Measurements from ENCODE around the gene RPS10. TPM values are rescaled to one million over a fixed set of nuclear protein-coding genes. Genes with fewer than 3 reads are reported as not detected.
"Not testable (repeated sequence)": the region's sequence is repeated elsewhere in the genome, so short reads cannot be mapped to it uniquely, and the experiment has no call there.

Gene RPS10
- total RNA-seq, 1 donor from 2014 or later, result 1,026 TPM

DNA sequence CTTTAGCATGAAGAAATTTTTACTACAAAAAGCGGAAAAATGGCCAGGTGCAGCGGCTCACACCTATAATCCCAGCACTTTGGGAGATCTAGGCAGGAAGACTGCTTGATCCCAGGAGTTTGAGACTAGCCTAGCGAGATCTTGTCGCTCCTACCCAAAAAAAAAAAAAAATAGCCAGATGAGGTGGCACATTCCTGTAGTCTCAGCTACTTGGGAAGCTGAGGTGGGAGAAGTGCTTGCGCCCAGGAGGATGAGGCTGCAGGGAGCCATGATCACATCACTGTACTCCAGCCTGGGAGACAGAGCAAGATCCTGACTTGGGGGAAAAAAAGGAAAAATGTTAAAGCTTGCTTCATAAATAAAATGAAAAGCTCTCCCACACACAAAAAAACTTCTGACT is 47.9 kb downstream of the RPS10 start:
- Mint-ChIP-seq H3K27ac (ENCODE audit: unreplicated experiment) (peak overlapping the region; percentile 32), H3K4me3 (ENCODE audit: unreplicated experiment) (no peak overlapping the region), H3K9me3 (ENCODE audit: unreplicated experiment) (no peaks in the 10 kb centered on the region), H3K27me3 (ENCODE audit: unreplicated experiment) (no peaks in the 10 kb centered on the region), H3K36me3 (ENCODE audit: unreplicated experiment) (no peaks in the 10 kb centered on the region), H3K4me1 (ENCODE audit: unreplicated experiment) (peaks cover 14% of the 10 kb centered on the region)
- DNase-seq (ENCODE audit: extremely low spot score, unreplicated experiment), result no peak
- TF ChIP-seq, protein P1, sequence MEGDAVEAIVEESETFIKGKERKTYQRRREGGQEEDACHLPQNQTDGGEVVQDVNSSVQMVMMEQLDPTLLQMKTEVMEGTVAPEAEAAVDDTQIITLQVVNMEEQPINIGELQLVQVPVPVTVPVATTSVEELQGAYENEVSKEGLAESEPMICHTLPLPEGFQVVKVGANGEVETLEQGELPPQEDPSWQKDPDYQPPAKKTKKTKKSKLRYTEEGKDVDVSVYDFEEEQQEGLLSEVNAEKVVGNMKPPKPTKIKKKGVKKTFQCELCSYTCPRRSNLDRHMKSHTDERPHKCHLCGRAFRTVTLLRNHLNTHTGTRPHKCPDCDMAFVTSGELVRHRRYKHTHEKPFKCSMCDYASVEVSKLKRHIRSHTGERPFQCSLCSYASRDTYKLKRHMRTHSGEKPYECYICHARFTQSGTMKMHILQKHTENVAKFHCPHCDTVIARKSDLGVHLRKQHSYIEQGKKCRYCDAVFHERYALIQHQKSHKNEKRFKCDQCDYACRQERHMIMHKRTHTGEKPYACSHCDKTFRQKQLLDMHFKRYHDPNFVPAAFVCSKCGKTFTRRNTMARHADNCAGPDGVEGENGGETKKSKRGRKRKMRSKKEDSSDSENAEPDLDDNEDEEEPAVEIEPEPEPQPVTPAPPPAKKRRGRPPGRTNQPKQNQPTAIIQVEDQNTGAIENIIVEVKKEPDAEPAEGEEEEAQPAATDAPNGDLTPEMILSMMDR (IDR thresholded peaks at IDR 0.05), result no peak

DNA sequence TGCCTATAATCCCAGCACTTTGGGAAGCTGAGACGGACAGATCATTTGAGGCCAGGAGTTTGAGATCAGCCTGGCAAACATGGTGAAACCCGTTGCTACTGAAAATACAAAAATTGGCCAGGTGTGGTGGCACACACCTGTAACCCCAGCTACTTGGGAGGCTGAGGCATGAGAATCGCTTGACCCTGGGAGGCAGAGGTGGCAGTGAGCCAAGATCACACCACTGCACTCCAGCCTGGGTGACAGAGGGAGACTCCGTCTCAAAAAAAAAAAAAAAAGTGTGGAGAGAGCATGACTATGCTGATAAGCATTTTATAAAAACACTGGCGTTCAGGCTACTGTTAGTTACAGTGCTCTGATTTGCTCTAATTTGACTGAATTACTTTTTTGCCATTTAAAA is 48.3 kb downstream of the RPS10 start:
- not testable (repeated sequence) for H3K27ac Mint-ChIP-seq (ENCODE audit: unreplicated experiment); DNase-seq (ENCODE audit: extremely low spot score, unreplicated experiment); H3K4me3 Mint-ChIP-seq (ENCODE audit: unreplicated experiment); H3K27me3 Mint-ChIP-seq (ENCODE audit: unreplicated experiment); H3K36me3 Mint-ChIP-seq (ENCODE audit: unreplicated experiment); H3K9me3 Mint-ChIP-seq (ENCODE audit: unreplicated experiment)
- H3K4me1 Mint-ChIP-seq (ENCODE audit: unreplicated experiment), result peaks cover 14% of the 10 kb centered on the region

DNA sequence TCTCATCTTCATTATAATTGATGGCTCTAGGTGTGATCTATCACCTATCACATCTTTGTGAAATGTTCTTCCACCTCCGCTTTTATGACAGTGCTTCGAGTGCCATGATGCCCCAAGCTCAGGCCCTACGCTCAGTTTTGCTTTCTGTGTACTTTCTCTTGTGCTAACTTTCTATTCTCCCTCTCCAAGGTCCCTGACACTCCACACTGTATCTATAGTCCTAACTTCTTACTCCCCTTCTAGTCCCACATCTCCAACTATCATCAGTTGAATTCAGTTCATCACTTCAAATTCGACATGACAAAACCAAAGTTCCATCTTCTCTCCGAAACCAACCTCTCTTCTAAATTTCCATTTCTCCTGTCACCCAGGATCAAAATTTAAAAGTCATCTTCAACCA is 50.0 kb downstream of the RPS10 start:
- Mint-ChIP-seq H3K9me3 (ENCODE audit: unreplicated experiment) (no peaks in the 10 kb centered on the region), H3K4me3 (ENCODE audit: unreplicated experiment) (no peak overlapping the region), H3K36me3 (ENCODE audit: unreplicated experiment) (no peaks in the 10 kb centered on the region), H3K27me3 (ENCODE audit: unreplicated experiment) (no peaks in the 10 kb centered on the region), H3K27ac (ENCODE audit: unreplicated experiment) (no peak overlapping the region), H3K4me1 (ENCODE audit: unreplicated experiment) (peaks cover 14% of the 10 kb centered on the region)
- TF ChIP-seq, protein P1 (IDR thresholded peaks at IDR 0.05), result no peak
- no peak for DNase-seq (ENCODE audit: extremely low spot score, unreplicated experiment)

DNA sequence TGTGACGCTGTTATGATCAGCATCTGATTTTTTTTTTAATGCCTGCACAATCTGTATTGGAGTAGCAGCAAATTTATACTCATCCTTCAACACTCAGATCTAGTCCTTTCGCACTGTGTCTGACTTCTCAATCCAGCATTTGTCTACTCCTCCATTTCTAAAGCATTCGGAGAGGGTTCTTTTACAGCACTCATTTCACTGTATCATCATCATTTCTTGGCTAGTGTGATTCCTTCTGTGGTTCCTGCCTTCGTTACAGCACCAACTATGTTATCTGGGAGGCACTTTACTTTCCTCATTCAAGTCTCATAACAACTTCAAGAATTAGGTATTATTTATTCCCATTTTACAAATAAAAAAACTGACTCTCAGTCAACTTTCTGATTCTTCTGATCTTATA is 51.4 kb downstream of the RPS10 start:
- H3K4me1 Mint-ChIP-seq (ENCODE audit: unreplicated experiment), result peaks cover 21% of the 10 kb centered on the region
- H3K27ac Mint-ChIP-seq (ENCODE audit: unreplicated experiment), result no peak overlapping the region
- TF ChIP-seq, protein P1 (IDR thresholded peaks at IDR 0.05), result no peak
- DNase-seq (ENCODE audit: extremely low spot score, unreplicated experiment), result no peak
- H3K27me3 Mint-ChIP-seq (ENCODE audit: unreplicated experiment), result no peaks in the 10 kb centered on the region
- no peaks in the 10 kb centered on the region for H3K9me3 Mint-ChIP-seq (ENCODE audit: unreplicated experiment)
- H3K4me3 Mint-ChIP-seq (ENCODE audit: unreplicated experiment), result no peak overlapping the region
- no peaks in the 10 kb centered on the region for H3K36me3 Mint-ChIP-seq (ENCODE audit: unreplicated experiment)

DNA sequence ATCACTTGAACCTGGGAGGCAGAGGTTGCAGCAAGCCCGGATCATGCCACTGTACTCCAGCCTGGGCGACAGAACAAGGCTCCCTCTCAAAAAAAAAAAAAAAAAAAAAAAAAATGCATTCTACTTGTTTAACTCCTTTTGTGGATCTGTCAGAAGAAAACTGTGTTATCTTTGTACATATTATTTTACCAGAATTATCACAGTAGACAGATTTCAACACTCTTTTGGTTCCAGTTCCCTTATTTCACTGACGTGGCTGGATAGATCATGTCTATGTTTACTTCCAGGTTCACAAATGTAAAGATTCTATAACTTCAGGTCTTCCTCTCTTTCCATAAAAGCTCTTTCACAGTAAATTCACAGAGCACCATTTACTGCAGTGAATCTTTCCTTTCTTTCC is 51.8 kb downstream of the RPS10 start:
- H3K27me3 Mint-ChIP-seq (ENCODE audit: unreplicated experiment), result no peaks in the 10 kb centered on the region
- H3K36me3 Mint-ChIP-seq (ENCODE audit: unreplicated experiment), result no peaks in the 10 kb centered on the region
- TF ChIP-seq, protein P1 (IDR thresholded peaks at IDR 0.05), result no peak
- no peak for DNase-seq (ENCODE audit: extremely low spot score, unreplicated experiment)
- peaks cover 24% of the 10 kb centered on the region for H3K4me1 Mint-ChIP-seq (ENCODE audit: unreplicated experiment)
- no peak overlapping the region for H3K27ac Mint-ChIP-seq (ENCODE audit: unreplicated experiment)
- no peaks in the 10 kb centered on the region for H3K9me3 Mint-ChIP-seq (ENCODE audit: unreplicated experiment)
- H3K4me3 Mint-ChIP-seq (ENCODE audit: unreplicated experiment), result no peak overlapping the region

DNA sequence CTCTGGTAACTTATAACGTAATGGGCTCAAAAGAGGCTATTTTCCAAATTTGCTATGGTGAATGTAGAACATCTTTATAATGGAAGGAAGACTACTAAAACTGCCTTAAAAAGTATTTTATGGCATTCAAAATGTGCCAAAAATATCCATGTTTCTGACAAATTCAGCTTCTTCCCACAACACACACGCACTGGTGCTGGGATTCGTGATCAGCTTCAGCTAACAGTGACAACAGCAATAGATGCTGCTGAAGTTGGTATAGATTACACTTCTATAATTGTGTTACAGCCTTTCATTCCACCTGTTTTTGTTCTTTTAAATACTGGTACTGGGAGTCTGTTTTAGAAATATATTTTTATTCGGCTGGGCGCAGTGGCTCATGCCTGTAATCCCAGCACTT is 52.4 kb downstream of the RPS10 start:
- H3K4me3 Mint-ChIP-seq (ENCODE audit: unreplicated experiment), result no peak overlapping the region
- no peaks in the 10 kb centered on the region for H3K9me3 Mint-ChIP-seq (ENCODE audit: unreplicated experiment)
- peaks cover 26% of the 10 kb centered on the region for H3K4me1 Mint-ChIP-seq (ENCODE audit: unreplicated experiment)
- DNase-seq (ENCODE audit: extremely low spot score, unreplicated experiment), result no peak
- TF ChIP-seq, protein P1 (IDR thresholded peaks at IDR 0.05), result no peak
- no peaks in the 10 kb centered on the region for H3K36me3 Mint-ChIP-seq (ENCODE audit: unreplicated experiment)
- no peaks in the 10 kb centered on the region for H3K27me3 Mint-ChIP-seq (ENCODE audit: unreplicated experiment)
- no peak overlapping the region for H3K27ac Mint-ChIP-seq (ENCODE audit: unreplicated experiment)

DNA sequence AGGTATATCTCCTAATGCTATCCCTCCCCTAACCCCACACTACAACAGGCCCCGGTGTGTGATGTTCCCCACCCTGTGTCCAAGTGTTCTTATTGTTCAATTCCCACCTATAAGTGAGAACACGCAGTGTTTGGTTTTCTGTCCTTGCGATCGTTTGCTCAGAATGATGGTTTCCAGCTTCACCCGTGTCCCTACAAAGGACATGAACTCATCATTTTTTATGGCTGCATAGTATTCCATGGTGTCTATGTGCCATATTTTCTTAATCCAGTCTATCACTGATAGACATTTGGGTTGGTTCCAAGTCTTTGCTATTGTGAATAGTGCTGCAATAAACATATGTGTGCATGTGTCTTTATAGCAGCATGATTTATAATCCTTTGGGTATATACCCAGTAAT is 54.0 kb downstream of the RPS10 start:
- H3K4me1 Mint-ChIP-seq (ENCODE audit: unreplicated experiment), result peaks cover 28% of the 10 kb centered on the region
- not testable (repeated sequence) for H3K9me3 Mint-ChIP-seq (ENCODE audit: unreplicated experiment); H3K4me3 Mint-ChIP-seq (ENCODE audit: unreplicated experiment); H3K36me3 Mint-ChIP-seq (ENCODE audit: unreplicated experiment); DNase-seq (ENCODE audit: extremely low spot score, unreplicated experiment); H3K27me3 Mint-ChIP-seq (ENCODE audit: unreplicated experiment); H3K27ac Mint-ChIP-seq (ENCODE audit: unreplicated experiment)

All from osteocyte (in vitro differentiated cells).